Measurements from ENCODE around the gene SPHKAP.
"Not testable (repeated sequence)": the region's sequence is repeated elsewhere in the genome, so short reads cannot be mapped to it uniquely, and the experiment has no call there.

SPHKAP gene

DNA sequence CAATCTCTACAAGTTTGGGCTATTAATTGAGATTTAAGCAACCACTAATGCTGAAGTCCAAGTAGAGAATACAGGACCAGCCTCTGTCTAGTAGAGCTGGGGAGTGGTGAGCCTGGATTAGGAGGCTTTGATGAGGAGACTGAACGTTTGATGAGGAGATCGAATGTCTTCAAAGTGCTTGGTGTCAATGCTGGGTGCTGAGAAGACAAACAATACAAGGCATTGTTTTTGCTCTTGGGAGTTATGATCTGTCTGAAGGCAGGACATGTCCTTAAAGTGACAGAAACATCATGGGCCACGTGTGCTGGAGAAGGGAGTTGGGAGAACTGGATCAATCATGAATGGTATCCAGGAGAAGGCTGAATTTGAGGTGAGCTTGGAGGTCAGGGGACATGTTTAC is 143.6 kb downstream of the SPHKAP start:
- no peak for DNase-seq (ENCODE audit: low read depth in 2 of 2)

DNA sequence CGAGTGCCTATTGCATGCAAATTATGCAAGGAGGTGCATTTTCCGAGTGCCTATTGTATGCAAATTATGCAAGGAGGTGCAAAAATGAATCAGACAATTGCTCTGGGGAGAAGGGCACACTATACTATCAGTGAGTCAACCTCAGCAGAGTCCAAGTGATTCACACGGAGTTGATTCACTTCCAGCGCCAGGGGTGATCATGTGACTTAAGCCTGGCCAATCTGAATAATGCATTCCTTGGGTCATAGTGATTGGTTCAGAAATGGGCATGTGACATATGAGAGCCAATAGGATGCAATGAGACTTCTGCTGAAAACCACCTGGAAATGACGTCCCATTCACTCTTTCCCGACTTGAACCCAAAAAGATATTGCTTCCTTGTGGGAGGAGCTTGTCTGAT is 157.9 kb downstream of the SPHKAP start:
- no peak for DNase-seq (ENCODE audit: low read depth in 2 of 2)

GRCh38 chr2:228018311-228018710 is 163.2 kb downstream of the SPHKAP start:
- DNase-seq (ENCODE audit: low read depth in 2 of 2): no peak

DNA sequence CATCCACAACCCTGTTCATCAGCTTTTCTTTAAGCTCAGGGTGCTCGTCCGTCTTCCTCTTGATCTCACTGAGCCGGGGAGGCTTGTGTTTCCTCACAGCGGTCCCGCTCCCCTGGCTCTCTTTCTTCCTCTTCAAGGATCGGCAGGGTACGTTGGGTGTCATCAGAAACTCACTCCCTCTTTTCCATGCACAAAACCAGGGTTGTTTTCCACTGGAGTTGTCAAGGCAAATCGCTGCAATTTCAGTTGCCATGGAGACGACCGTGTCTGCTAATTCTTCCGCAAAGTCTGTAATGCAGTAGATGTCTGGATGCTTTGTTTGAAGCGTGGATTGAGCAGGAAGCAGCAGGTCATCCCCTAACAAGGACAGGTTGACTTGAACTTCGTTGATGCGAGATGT is 163.7 kb downstream of the SPHKAP start:
- no peak for DNase-seq (ENCODE audit: low read depth in 2 of 2)

GRCh38 chr2:228016402-228016801 is 165.1 kb downstream of the SPHKAP start:
- DNase-seq (ENCODE audit: low read depth in 2 of 2): no peak

- DNase-seq (ENCODE audit: low read depth in 2 of 2): no peak
These were observed 165.7 kb downstream of the SPHKAP start for GRCh38 chr2:228015741-228016140.

GRCh38 chr2:227996366-227996765 is 185.1 kb downstream of the SPHKAP start:
- no peak for DNase-seq (ENCODE audit: low read depth in 2 of 2)

DNA sequence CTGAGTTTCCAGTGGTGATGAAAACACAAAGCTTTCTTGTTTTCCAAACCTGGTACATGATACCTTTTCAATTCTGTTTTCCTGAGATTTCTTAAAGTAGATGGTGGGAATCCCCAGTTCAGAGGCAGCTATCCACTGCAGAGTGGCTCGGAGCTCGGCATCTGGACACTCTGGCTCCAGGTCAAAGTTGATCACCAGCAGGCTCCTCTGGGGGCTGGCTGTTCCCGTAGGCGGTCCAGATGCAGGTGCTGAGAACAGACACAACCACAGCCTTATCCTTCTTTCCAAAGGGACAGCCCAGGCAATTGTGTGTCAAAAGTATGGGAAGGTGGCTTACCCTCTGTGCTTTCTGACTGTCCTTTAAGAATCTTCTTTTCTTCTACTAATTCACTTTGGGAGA is 190.6 kb downstream of the SPHKAP start:
- no peak for DNase-seq (ENCODE audit: low read depth in 2 of 2)

DNA sequence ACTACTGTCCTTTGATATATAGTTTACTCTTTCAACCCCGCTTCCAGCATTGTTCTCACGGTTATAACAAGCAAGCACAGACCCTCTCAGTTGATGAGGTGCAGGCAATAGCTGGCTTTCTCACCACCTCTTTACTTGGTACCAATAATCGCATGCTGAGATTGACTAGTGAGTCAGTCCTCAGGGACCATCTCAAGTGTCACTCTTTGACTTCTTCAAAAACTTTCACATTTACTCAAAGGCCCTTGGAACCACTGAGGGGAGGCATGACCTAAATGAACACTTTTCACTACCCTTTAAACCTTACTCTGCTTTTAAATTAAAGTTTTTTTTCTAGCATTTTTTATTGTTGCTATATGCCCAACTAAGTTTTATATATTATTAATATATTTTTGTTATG is 208.2 kb downstream of the SPHKAP start:
- DNase-seq (ENCODE audit: low read depth in 2 of 2): no peak

- no peak for DNase-seq (ENCODE audit: low read depth in 2 of 2)
These were observed 209.8 kb downstream of the SPHKAP start for GRCh38 chr2:227971619-227972230.

GRCh38 chr2:227960317-227960716 is 221.2 kb downstream of the SPHKAP start:
- no peak for DNase-seq (ENCODE audit: low read depth in 2 of 2)

DNA sequence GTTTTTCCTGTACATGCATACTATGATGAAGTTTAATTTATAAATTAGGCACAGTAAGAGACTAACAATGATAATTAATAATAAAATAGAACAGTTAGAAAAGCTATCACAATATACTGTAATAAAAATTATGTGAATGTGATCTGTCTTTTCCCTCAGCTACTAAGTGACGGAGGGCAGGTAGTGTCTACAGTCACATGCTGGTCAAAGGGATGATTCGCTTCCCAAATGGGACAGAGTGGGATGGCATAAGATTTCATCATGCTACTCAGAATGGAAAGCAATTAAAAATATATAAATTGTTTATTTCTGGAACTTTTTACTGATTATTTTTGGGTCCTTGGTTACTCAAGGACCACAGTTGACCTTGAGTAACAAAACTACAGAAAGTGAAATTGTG is 238.5 kb downstream of the SPHKAP start:
- DNase-seq (ENCODE audit: low read depth in 2 of 2): no peak

DNA sequence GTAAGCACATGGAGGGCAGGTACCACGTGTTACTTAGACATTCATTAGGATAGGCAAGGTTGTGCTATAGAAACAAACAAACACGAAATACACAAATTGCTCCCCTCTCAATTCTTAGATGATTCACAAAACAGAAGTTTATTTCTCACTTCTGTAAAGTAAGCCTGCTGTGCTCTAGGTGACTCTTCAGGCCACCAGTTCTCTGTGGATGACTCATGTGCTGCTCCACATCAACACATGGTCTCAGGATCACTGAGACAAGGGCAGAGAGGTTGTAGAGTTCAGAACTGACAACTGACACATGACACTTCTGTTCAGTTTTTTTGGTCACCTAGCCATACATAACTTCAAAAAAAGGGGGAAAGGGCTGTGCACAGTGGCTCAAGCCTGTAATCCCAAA is 239.5 kb downstream of the SPHKAP start:
- no peak for DNase-seq (ENCODE audit: low read depth in 2 of 2)

GRCh38 chr2:227939271-227940027 is 242.0 kb downstream of the SPHKAP start:
- DNase-seq (ENCODE audit: low read depth in 2 of 2): no peak

GRCh38 chr2:227936249-227936648 is 245.2 kb downstream of the SPHKAP start:
- DNase-seq (ENCODE audit: low read depth in 2 of 2): not testable (repeated sequence)

- no peak for DNase-seq (ENCODE audit: low read depth in 2 of 2)
These were observed 247.6 kb downstream of the SPHKAP start for GRCh38 chr2:227933884-227934283.

GRCh38 chr2:227932403-227932802 is 249.1 kb downstream of the SPHKAP start:
- DNase-seq (ENCODE audit: low read depth in 2 of 2): no peak

DNA sequence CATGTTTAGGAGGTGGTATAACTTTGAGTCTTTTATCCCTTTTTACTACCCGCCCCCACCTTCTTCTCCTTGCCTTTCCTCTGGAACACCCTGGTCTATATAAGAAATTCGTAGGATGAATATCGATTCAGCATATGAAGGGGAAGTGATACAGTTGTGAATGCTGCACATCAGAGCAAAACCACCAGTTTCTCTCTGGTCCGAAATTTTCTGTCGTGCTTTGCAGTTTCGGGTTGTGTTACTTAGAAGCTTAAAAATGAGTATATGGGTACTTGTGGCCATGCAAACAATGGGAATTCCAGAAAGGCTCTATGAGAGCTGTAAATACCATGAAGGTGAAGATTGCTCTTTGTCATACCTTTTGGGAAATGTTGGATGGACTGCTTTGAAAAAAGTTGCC is 249.5 kb downstream of the SPHKAP start:
- no peak for DNase-seq (ENCODE audit: low read depth in 2 of 2)

Data from stimulated activated CD8-positive, alpha-beta memory T cell treated with anti-CD3 and anti-CD28 coated beads, Interleukin-15, amount 100 ng/mL, for 48 hours (primary cell).